ENCODE data around the gene PCSK5. TPM values are rescaled to one million over a fixed set of nuclear protein-coding genes. Genes with fewer than 3 reads are reported as not detected.

Gene PCSK5
- total RNA-seq, 1 donor from 2014 or later, result 18.3 TPM

- no peak for DNase-seq (ENCODE audit: extremely low spot score, unreplicated experiment)
- no peak for TF ChIP-seq CTCF (IDR thresholded peaks at IDR 0.05)
- Mint-ChIP-seq H3K4me1 (ENCODE audit: unreplicated experiment) (no peaks in the 10 kb centered on the region), H3K27me3 (ENCODE audit: unreplicated experiment) (no peaks in the 10 kb centered on the region), H3K36me3 (ENCODE audit: unreplicated experiment) (no peaks in the 10 kb centered on the region), H3K9me3 (ENCODE audit: unreplicated experiment) (no peaks in the 10 kb centered on the region), H3K27ac (ENCODE audit: unreplicated experiment) (no peak overlapping the region), H3K4me3 (ENCODE audit: unreplicated experiment) (no peak overlapping the region)
These were observed 259.5 kb downstream of the PCSK5 start for GRCh38 chr9:76150013-76150412.

GRCh38 chr9:76151267-76151666 lies 260.8 kb downstream of the PCSK5 start:
- no peak for DNase-seq (ENCODE audit: extremely low spot score, unreplicated experiment)
- Mint-ChIP-seq H3K27ac (ENCODE audit: unreplicated experiment) (no peak overlapping the region), H3K4me3 (ENCODE audit: unreplicated experiment) (no peak overlapping the region), H3K36me3 (ENCODE audit: unreplicated experiment) (no peaks in the 10 kb centered on the region), H3K27me3 (ENCODE audit: unreplicated experiment) (no peaks in the 10 kb centered on the region), H3K4me1 (ENCODE audit: unreplicated experiment) (no peaks in the 10 kb centered on the region), H3K9me3 (ENCODE audit: unreplicated experiment) (no peaks in the 10 kb centered on the region)
- TF ChIP-seq CTCF (IDR thresholded peaks at IDR 0.05), result no peak

- TF ChIP-seq CTCF (IDR thresholded peaks at IDR 0.05), result no peak
- no peaks in the 10 kb centered on the region for H3K27me3 Mint-ChIP-seq (ENCODE audit: unreplicated experiment)
- no peak for DNase-seq (ENCODE audit: extremely low spot score, unreplicated experiment)
- no peak overlapping the region for H3K4me3 Mint-ChIP-seq (ENCODE audit: unreplicated experiment)
- no peaks in the 10 kb centered on the region for H3K9me3 Mint-ChIP-seq (ENCODE audit: unreplicated experiment)
- peaks cover 2% of the 10 kb centered on the region for H3K36me3 Mint-ChIP-seq (ENCODE audit: unreplicated experiment)
- H3K27ac Mint-ChIP-seq (ENCODE audit: unreplicated experiment), result no peak overlapping the region
- H3K4me1 Mint-ChIP-seq (ENCODE audit: unreplicated experiment), result no peaks in the 10 kb centered on the region
These were observed 262.9 kb downstream of the PCSK5 start for GRCh38 chr9:76153339-76153738.

GRCh38 chr9:76153902-76154629 lies 263.6 kb downstream of the PCSK5 start:
- no peak for TF ChIP-seq CTCF (IDR thresholded peaks at IDR 0.05)
- H3K4me1 Mint-ChIP-seq (ENCODE audit: unreplicated experiment), result no peaks in the 10 kb centered on the region
- no peaks in the 10 kb centered on the region for H3K9me3 Mint-ChIP-seq (ENCODE audit: unreplicated experiment)
- H3K4me3 Mint-ChIP-seq (ENCODE audit: unreplicated experiment), result no peak overlapping the region
- peaks cover 2% of the 10 kb centered on the region for H3K36me3 Mint-ChIP-seq (ENCODE audit: unreplicated experiment)
- H3K27ac Mint-ChIP-seq (ENCODE audit: unreplicated experiment), result no peak overlapping the region
- DNase-seq (ENCODE audit: extremely low spot score, unreplicated experiment), result no peak
- H3K27me3 Mint-ChIP-seq (ENCODE audit: unreplicated experiment), result no peaks in the 10 kb centered on the region

- Mint-ChIP-seq H3K9me3 (ENCODE audit: unreplicated experiment) (no peaks in the 10 kb centered on the region), H3K27me3 (ENCODE audit: unreplicated experiment) (no peaks in the 10 kb centered on the region), H3K36me3 (ENCODE audit: unreplicated experiment) (peaks cover 10% of the 10 kb centered on the region), H3K27ac (ENCODE audit: unreplicated experiment) (no peak overlapping the region), H3K4me3 (ENCODE audit: unreplicated experiment) (no peak overlapping the region), H3K4me1 (ENCODE audit: unreplicated experiment) (no peaks in the 10 kb centered on the region)
- DNase-seq (ENCODE audit: extremely low spot score, unreplicated experiment), result no peak
- TF ChIP-seq CTCF (IDR thresholded peaks at IDR 0.05), result no peak
These were observed 264.9 kb downstream of the PCSK5 start for GRCh38 chr9:76155361-76155760.
